ENCODE data around the gene TFF1.
A peak's percentile ranks its signal among the peaks of the same experiment; 100 is the strongest.
"Not testable (repeated sequence)": the region's sequence is repeated elsewhere in the genome, so short reads cannot be mapped to it uniquely, and the experiment has no call there.

Gene TFF1

DNA sequence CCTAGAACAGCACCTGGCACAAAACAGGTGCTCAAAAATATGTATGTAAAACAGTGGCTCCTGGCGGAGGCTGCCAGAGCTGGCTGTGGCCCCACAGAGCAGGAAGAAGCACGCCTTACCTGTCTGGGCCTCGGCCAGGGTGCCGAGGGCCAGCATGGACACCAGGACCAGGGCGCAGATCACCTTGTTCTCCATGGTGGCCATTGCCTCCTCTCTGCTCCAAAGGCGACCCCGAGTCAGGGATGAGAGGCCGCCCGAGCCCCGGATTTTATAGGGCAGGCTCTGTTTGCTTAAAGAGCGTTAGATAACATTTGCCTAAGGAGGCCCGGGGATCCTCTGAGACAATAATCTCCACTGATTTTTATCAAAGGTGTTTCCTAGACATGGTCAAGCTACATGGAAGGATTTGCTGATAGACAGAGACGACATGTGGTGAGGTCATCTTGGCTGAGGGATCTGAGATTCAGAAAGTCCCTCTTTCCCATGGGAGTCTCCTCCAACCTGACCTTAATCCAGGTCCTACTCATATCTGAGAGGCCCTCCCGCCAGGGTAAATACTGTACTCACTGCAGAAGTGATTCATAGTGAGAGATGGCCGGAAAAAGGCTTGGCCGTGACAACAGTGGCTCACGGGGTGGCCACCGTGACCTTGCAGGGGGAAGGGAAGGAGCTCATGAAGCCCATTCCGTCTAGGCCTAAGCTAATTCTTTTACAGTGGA is at the start of gene TFF1:
TFF1 (minus strand) TSS at position 244 of the 719 bp plus-strand sequence; CDS start at position 204, 40 bp downstream.
- DNase-seq (ENCODE audit: low read depth in 1 of 2, low spot score in 1 of 2): no peak

DNA sequence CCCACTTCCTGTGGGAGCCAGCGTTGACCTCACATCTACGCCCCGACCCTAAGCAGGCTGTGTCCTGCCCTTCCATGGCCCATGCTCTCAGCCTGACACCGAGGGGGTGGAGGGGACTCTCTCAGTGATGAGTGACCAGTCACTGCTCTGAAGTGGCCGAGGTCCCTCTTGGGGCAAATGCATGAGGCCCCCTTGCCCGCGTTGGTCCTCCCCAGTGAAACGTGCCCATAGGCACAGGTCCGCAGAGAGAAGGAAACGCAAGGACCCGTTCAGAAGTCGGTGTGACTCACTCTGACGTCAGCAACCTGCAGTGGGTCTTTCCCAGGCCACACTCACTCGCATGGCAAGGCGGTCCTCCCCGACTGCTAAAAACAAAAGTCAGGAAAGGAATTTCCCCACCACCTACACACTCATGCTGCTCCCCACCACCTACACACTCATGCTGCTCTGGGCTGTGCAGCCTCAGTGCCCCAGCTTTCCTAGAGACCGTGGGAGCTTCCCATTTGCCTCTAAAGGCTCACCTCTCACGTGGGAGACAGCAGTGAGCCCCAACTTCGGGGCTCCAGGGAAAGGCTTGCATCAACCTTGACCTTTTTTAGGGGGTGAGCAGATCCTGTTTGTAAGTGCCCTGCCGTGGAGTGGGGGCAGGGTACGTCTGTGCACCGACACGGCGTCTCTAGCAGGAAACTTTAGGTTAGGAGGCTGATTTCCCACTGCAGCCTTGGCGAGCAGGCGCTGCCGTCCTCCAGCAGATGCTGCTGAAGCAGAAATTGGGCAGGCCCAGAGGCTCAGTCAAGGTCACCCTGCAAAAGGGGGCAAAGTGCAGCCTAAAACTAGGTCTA is 48.8 kb upstream of the TFF1 start:
- peak; percentile 78 to 96 for DNase-seq (ENCODE audit: low read depth in 1 of 2, low spot score in 1 of 2)

- no peak for DNase-seq (ENCODE audit: low read depth in 1 of 2, low spot score in 1 of 2)
These were observed 48.2 kb upstream of the TFF1 start for GRCh38 chr21:42414553-42414927.

GRCh38 chr21:42414066-42414465 is 47.7 kb upstream of the TFF1 start:
- no peak for DNase-seq (ENCODE audit: low read depth in 1 of 2, low spot score in 1 of 2)

DNA sequence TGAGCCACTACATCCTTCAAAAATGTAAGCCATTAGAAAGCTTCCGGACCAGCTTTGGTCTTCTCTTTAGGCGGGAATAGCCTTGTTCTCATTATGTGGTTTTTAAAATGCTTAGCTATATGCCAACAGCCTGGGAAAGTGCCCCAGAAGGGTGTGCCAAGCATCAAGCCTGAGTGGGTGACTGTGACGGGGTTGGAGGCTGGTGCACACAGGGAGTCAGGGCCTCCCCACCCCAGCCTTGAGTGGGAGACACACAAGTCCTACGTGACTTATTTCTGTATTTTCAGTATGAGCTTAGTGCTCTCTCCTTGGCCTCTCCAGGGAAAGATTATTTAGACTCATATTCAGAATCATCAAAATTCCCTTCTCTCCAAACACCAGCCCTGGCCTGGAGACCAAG is 47.2 kb upstream of the TFF1 start:
- no peak for DNase-seq (ENCODE audit: low read depth in 1 of 2, low spot score in 1 of 2)

GRCh38 chr21:42413093-42413492 is 46.8 kb upstream of the TFF1 start:
- no peak for DNase-seq (ENCODE audit: low read depth in 1 of 2, low spot score in 1 of 2)

GRCh38 chr21:42412636-42412933 is 46.2 kb upstream of the TFF1 start:
- no peak for DNase-seq (ENCODE audit: low read depth in 1 of 2, low spot score in 1 of 2)

DNA sequence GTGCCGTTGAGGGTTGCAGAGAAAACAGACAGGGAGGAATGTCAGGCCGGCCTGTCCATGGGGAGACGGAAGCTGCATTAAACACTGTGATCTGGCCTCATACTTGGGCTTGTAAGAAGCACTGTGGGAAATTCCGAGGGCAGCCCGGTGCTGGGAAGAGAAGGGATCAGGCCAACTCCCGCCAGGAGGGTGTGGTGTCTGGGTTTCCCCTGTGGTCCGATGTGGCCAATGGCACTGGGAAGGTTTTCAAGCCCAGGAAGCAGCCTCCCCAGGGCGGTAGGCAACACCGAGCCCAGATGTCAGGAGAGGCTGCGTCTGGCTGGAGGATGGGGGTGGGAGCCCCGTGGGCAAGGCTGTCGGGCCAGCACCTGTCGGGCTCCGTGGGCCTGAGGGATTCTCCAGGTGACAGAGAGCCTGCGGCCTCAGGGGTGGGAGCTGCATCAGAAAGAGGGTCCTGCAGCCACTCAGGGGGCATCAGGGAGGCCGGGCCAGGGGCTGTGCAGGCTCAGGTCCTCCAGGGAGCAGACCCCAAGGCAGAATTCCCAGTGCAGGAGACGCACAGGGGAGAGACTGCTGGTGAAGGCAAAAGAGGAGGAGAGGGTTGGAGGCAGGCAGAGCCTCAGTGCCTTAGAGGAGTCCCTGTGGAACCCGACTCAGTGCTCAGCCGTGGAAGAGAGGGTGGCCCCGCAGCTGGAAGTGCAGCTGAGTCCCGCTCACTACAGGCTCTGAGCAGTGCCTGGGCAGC is 45.7 kb upstream of the TFF1 start:
- no peak for DNase-seq (ENCODE audit: low read depth in 1 of 2, low spot score in 1 of 2)

GRCh38 chr21:42411197-42411869 is 45.0 kb upstream of the TFF1 start:
- no peak for DNase-seq (ENCODE audit: low read depth in 1 of 2, low spot score in 1 of 2)

GRCh38 chr21:42409366-42409765 is 43.0 kb upstream of the TFF1 start:
- DNase-seq (ENCODE audit: low read depth in 1 of 2, low spot score in 1 of 2): no peak

GRCh38 chr21:42408718-42409117 is 42.4 kb upstream of the TFF1 start:
- not testable (repeated sequence) for DNase-seq (ENCODE audit: low read depth in 1 of 2, low spot score in 1 of 2)

DNA sequence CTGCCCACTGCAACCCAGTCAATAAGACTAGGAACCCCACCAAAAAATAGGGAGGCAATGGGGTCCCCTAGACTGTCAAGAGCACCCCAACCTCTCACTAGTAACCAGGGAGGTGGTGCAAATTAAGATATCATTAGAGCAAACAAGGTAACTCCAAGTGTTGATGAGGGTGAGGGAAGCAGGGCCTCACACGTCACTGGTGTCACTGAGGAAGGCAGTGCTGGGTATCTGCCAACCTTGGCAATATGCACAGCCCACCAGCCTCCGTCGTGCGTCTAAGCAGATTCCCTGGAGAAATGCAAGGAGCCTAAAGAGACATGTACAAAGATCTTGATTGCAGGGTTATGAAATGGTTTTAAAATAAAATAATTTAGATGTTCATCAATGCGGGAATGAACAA is 41.1 kb upstream of the TFF1 start:
- no peak for DNase-seq (ENCODE audit: low read depth in 1 of 2, low spot score in 1 of 2)

DNA sequence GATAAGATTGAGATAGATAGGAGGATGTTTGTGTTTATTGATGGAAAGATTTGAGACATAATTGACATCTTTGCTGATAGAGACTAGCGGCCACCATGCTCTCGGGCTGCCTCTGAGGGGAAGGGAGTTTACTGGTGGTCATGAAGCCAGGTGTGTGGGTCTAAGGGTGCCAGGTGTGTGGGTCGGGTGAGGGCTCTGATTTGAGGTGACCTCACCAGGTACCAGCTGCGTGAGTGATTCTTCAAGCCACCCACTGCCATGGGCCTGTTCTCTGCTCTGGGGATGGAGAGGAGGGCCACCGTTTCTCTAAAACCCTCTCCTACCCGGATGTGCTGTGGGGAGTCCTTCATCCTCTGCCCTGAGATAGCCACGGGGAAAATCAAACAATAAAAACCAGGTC is 40.5 kb upstream of the TFF1 start:
- DNase-seq (ENCODE audit: low read depth in 1 of 2, low spot score in 1 of 2): no peak

DNA sequence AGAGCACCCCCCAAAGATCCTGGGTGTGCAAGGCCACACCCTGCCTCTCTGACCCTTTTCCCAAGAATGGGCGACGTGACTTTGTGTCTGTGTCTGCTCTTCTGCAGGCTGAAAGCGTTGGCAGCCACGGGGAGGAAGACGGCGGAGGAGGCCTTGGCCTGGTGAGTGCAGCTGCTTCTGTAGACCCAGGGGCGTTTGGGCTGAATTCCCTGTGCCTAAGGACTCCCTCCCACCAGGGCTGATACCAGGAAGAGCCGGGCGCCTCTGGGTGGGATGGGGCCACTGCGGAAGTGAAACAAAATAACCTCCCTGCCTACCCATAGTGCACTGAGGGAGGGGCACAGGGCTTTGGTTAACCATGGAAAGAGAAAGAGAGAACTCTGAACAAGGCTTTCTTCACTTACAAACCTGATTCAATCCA is 39.9 kb upstream of the TFF1 start:
- peak in 1 of 2 donors; percentile 52 for DNase-seq (ENCODE audit: low read depth in 1 of 2, low spot score in 1 of 2)

DNA sequence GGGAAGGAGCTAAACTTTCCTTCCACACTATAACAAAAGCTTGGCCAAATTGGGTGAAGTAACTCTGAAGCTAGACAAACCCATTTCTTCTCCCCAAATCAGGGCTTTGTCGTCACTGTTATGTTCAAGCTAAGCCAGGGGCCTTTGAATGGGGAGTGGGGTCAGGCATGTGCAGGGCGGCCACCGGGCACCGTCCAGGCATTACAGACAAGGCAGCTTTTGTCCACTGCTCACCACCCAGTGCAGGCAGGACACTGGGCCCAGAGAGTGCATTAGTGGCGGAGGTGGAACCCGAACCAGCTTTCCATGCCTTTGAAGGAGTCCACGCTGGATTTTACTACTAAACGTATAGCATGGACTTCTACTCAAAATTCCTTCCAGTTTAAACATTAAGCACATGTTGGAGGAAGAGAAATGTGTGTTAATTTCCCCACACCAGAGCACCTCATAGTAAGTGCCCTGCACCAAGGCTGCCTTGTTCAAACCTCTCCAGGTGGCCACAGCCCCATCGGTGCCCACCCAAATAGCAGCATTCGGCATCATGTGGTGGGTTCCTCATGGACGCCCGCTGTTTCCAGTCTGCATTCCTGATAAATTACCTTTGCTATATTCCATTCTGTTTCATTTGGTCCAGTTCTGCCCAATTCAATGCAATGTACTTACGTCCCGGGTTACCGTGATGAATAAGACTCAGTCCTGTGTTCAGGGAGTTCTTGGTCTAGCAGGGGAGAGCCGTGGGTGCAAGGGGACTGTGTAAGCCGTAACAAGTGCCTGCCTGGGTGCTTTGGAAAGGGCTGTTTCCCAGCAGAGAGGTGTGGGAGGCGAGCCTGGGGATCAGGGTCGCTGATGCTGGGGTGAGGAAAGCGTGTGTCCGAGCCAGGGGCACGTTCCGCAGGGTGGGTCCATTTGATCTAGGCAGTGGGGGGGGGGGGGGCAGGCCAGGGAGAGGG is 39.0 kb upstream of the TFF1 start:
- no peak for DNase-seq (ENCODE audit: low read depth in 1 of 2, low spot score in 1 of 2)

DNA sequence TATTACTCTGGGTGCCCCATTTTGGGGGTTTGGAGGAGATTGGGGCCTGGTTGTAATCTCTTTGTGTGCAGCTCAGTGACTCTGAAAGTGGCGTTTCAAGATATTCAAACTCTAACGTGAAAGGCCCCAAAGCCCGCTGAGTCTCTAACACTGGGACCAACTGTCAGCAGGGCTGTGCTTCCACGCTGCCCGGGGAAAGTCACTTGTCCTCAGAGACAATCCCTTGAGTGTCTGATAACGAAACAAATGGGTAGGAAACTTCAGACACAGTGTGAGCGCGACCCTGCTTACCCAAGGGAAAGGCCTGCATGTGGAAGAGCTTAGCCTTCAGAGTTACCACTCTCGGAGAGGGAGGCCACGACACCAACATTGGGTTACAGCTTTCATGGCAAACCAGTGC is 38.2 kb upstream of the TFF1 start:
- DNase-seq (ENCODE audit: low read depth in 1 of 2, low spot score in 1 of 2): no peak

- DNase-seq (ENCODE audit: low read depth in 1 of 2, low spot score in 1 of 2): no peak
These were observed 37.4 kb upstream of the TFF1 start, which contains the start of gene UBASH3A for GRCh38 chr21:42403611-42404231. Gene UBASH3A, plus strand, starts transcription at chr21:42403902. Its CDS starts 44 bp downstream, at chr21:42403946.

DNA sequence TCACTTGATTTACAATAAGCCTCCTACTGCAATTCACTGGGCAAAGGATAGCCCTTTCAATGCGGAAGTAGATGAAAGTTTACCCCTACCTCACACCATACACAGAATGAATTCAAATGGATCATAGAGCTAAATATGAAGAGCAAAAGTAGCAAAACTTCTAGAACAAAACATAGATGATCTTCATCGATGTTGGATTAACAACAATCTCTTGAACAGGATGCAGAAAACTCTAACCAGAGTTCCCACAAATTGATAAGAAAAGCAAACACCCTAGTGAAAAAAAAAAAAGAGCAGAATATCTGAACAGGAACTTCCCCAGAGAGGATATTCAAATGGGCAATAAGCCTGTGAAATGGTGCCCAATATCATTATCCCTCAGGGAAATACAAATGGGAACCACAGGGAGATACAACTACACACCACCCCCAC is 35.5 kb upstream of the TFF1 start:
- no peak for DNase-seq (ENCODE audit: low read depth in 1 of 2, low spot score in 1 of 2)

DNA sequence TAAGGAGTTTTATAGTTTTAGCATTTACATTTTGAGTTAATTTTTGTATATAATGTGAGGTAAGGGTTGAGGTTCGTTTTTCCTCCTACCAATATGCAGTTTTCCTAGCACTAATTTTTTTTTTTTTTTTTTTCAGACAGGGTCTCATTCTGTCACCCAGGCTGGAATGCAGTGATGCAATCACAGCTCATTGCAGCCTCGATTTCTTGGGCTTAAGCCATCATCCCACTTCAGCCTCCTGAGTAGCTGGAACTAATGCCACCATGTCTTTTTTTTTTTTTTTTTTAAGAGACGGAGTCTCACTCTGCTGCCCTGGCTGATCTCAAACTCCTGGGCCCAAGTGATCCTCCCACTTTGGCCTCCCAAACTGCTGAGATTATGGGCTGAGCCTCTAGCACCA is 34.8 kb upstream of the TFF1 start:
- no peak for DNase-seq (ENCODE audit: low read depth in 1 of 2, low spot score in 1 of 2)

- no peak for DNase-seq (ENCODE audit: low read depth in 1 of 2, low spot score in 1 of 2)
These were observed 34.2 kb upstream of the TFF1 start for GRCh38 chr21:42400525-42400924.

All from activated CD4-positive, alpha-beta T cell treated with anti-CD3 and anti-CD28 coated beads, Interleukin-2, amount 50 U/mL, for 24 hours (primary cell).